K562 (cell line): ENCODE data around the gene PAQR7. TPM values are rescaled to one million over a fixed set of nuclear protein-coding genes. Genes with fewer than 3 reads are reported as not detected.

Experiments
- SIN3B ChIP-seq: fragments of 450-650 bp; IDR thresholded peaks from 2 replicates; pipeline ENCODE4 v1.6.1; 2017; ENCODE audit warnings: low read depth, mild to moderate bottlenecking, moderate library complexity
- SRF ChIP-seq, 2 experiments: fragments of 250-450, 450-650 bp in 1 of 2; sonication (Bioruptor Pico) in 1 of 2; sonication (generic) in 1 of 2; formaldehyde crosslinking; IDR thresholded peaks; 2 replicates each; pipeline versions ENCODE4 v1.5.0 to v1.5.1; 2020 to 2022; ENCODE audit warnings: mild to moderate bottlenecking in 1 of 2, missing genetic modification reagents in 1 of 2
- ZNF408 ChIP-seq: fragments of 250-450 bp; sonication (Bioruptor Pico); IDR thresholded peaks from 2 replicates; pipeline ENCODE4 v1.4.0; 2020; ENCODE audit warnings: low read depth, mild to moderate bottlenecking, moderate library complexity
- polyA plus RNA-seq, 8 experiments: library from polyadenylated mRNA; depleted of rRNA in 4 of 8; stranded (reverse) in 5 of 8; unstranded in 3 of 8; fragments of >200 nt; fragmentation: Nextera tagmentation in 2 of 8; fragmentation: Illumina TruSeq in 1 of 8; extraction: Ambion mirVana in 2 of 8; extraction: Trizol in 1 of 8; gene quantifications; 2 replicates each; pipeline versions ENCODE4 v1.2.1 to v1.2.3, GENCODE V29; 2011 to 2014; ENCODE audit warnings: inconsistent platforms in 1 of 8, missing spikeins in 1 of 8
- total RNA-seq, 7 experiments: library from RNA; depleted of rRNA in 6 of 7; stranded (reverse); fragments of >200 nt in 6 of 7; fragmentation: Illumina TruSeq in 2 of 7; extraction: Trizol in 2 of 7; gene quantifications; 2 replicates each; pipeline versions ENCODE4 v1.2.1 to v1.2.3, GENCODE V29; 2011 to 2021; ENCODE audit warnings: low replicate concordance in 1 of 7
- TF ChIP-seq, protein P1 (sequence below), 2 experiments: fragments of 450-650 bp; IDR thresholded peaks; 2 replicates each; pipeline ENCODE4 v1.6.1; 2016; ENCODE audit warnings: mild to moderate bottlenecking in 2 of 2, borderline replicate concordance in 1 of 2, low read depth in 1 of 2, moderate library complexity in 1 of 2
- TF ChIP-seq, protein P2 (sequence below), 2 experiments: fragments of 250-450 bp in 1 of 2; fragments of 450-650 bp in 1 of 2; sonication (Bioruptor Pico) in 1 of 2; IDR thresholded peaks; 2 replicates each; pipeline versions ENCODE4 v1.6.1 to v1.8.0; 2016 to 2021; ENCODE audit warnings: mild to moderate bottlenecking in 2 of 2, moderate library complexity in 2 of 2, missing compliant biosample characterization in 1 of 2, missing genetic modification characterization in 1 of 2
- TF ChIP-seq, protein P3 (sequence below), 2 experiments: fragments of 450-650 bp; formaldehyde crosslinking in 1 of 2; IDR thresholded peaks; 2 replicates each; pipeline versions ENCODE4 v1.4.0 to v1.6.1; 2014 to 2020; ENCODE audit warnings: mild to moderate bottlenecking in 2 of 2, borderline replicate concordance in 1 of 2, low read depth in 1 of 2

PAQR7 gene
- total and polyA plus RNA-seq, 9 of the 15 experiments (the other 6 are each of a cell fraction or from before 2014, with no cell fraction given), result 1.1 to 5.2 (median 2.6) TPM

DNA sequence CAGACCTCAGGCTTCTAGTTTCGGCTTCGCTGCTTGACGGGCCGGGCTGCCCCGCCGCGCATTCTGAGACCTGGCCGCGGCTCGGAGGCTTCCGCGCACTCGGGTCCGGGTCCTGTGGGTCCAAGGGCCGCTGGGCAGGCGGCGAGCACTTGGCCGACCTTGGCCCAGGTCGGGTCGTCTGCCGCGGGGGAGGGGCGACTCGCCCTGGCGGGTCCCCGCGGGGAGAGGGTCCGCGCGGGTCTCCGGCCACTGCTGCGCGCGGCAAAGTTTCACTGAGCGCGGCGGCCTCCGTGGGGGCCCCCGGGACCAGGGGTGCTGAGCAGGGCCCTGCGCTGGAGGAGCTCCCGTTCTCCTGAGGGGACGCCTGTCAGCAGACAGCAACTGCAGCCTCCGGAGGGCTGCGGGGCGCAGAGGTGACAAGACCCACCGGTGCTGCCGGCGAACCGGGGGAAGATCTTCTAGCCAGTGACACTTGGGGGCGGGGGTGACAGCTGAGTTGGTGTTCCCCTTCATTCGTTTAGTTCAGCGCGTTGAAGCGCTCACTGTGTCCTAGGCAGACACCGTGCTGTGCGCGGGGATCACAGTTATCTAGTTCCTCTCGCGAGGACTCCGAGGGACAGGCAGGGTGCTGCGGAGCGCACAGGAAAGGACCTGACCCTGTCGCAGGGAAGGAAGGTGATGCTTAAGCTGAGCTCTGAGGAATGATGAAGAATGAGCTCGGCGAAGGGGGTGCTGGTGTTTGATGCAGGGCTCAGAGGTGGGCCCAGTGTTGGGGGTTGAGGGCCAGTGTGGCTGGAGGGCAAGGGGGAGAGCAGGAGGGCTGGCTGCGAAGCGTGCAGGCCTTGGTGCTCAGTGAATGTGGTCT, 55.0 kb downstream of the PAQR7 start (continued):
- TF ChIP-seq, protein P1, sequence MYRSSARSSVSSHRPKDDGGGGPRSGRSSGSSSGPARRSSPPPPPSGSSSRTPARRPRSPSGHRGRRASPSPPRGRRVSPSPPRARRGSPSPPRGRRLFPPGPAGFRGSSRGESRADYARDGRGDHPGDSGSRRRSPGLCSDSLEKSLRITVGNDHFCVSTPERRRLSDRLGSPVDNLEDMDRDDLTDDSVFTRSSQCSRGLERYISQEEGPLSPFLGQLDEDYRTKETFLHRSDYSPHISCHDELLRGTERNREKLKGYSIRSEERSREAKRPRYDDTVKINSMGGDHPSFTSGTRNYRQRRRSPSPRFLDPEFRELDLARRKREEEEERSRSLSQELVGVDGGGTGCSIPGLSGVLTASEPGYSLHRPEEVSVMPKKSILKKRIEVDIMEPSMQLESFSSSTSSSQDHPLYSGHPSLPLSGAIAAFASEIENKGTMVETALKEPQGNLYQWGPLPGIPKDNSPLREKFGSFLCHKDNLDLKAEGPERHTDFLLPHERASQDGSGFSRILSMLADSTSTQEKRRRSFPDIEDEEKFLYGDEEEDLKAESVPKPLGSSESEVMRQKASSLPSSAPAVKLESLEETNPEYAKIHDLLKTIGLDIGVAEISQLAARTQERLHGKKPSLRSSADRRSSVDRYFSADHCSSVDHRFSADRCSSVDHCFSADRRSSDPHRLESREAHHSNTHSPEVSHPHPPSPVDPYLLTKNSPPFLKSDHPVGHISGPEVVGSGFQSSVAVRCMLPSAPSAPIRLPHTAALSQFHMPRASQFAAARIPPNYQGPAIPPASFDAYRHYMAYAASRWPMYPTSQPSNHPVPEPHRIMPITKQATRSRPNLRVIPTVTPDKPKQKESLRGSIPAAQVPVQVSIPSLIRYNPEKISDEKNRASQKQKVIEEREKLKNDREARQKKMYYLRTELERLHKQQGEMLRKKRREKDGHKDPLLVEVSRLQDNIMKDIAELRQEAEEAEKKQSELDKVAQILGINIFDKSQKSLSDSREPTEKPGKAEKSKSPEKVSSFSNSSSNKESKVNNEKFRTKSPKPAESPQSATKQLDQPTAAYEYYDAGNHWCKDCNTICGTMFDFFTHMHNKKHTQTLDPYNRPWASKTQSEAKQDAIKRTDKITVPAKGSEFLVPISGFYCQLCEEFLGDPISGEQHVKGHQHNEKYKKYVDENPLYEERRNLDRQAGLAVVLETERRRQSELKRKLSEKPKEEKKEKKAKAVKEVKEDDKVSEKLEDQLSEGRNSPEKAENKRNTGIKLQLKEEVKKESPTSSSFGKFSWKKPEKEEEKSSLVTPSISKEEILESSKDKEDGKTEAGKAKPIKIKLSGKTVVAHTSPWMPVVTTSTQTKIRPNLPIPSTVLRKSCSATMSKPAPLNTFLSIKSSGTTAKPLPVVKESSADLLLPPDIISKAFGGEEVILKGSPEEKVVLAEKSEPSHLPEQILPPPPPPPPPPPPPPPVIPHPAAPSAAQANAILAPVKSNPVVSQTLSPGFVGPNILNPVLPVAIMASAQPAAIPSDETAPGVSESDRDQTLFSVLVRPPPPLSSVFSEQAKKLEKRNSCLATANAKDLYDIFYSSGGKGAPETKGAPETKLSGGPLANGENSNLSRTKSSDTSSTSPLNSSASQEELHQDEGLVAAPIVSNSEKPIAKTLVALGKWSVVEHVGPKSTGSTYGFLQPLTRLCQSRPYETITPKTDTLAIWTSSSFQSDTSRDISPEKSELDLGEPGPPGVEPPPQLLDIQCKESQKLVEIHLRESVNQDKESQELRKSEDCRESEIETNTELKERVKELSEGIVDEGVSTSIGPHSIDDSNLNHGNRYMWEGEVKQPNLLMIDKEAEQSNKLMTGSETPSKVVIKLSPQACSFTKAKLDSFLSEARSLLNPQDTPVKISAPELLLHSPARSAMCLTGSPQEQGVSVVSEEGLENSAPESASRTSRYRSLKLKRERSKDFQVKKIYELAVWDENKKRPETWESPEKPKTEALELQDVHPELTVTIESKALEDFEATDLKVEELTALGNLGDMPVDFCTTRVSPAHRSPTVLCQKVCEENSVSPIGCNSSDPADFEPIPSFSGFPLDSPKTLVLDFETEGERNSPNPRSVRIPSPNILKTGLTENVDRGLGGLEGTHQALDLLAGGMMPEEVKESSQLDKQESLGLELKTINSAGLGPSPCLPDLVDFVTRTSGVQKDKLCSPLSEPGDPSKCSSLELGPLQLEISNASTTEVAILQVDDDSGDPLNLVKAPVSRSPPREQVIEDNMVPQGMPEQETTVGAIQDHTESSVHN (IDR thresholded peaks at IDR 0.05; ENCODE audit: borderline replicate concordance in 1 of 2, low read depth in 1 of 2), result no peak
- TF ChIP-seq ZNF408 (CRISPR knock-in tag), result no peak
- TF ChIP-seq, protein P2, sequence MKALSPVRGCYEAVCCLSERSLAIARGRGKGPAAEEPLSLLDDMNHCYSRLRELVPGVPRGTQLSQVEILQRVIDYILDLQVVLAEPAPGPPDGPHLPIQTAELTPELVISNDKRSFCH (CRISPR knock-in tag; IDR thresholded peaks at IDR 0.05), result no peak
- TF ChIP-seq, protein P2 (tag; IDR thresholded peaks at IDR 0.05), result no peak
- TF ChIP-seq, protein P3, sequence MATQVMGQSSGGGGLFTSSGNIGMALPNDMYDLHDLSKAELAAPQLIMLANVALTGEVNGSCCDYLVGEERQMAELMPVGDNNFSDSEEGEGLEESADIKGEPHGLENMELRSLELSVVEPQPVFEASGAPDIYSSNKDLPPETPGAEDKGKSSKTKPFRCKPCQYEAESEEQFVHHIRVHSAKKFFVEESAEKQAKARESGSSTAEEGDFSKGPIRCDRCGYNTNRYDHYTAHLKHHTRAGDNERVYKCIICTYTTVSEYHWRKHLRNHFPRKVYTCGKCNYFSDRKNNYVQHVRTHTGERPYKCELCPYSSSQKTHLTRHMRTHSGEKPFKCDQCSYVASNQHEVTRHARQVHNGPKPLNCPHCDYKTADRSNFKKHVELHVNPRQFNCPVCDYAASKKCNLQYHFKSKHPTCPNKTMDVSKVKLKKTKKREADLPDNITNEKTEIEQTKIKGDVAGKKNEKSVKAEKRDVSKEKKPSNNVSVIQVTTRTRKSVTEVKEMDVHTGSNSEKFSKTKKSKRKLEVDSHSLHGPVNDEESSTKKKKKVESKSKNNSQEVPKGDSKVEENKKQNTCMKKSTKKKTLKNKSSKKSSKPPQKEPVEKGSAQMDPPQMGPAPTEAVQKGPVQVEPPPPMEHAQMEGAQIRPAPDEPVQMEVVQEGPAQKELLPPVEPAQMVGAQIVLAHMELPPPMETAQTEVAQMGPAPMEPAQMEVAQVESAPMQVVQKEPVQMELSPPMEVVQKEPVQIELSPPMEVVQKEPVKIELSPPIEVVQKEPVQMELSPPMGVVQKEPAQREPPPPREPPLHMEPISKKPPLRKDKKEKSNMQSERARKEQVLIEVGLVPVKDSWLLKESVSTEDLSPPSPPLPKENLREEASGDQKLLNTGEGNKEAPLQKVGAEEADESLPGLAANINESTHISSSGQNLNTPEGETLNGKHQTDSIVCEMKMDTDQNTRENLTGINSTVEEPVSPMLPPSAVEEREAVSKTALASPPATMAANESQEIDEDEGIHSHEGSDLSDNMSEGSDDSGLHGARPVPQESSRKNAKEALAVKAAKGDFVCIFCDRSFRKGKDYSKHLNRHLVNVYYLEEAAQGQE (IDR thresholded peaks at IDR 0.05; ENCODE audit: borderline replicate concordance), result no peak
- TF ChIP-seq, protein P3 (CRISPR knock-in tag; IDR thresholded peaks at IDR 0.05; ENCODE audit: low read depth), result no peak
- no peak for TF ChIP-seq SIN3B
- no peak; a peak in 1 of 4 replicates for TF ChIP-seq SRF (CRISPR knock-in tag; IDR thresholded peaks at IDR 0.05)
